Heart right ventricle (tissue), 16 donors: ENCODE data around the gene CORO2A. TPM values are rescaled to one million over a fixed set of nuclear protein-coding genes. Genes with fewer than 3 reads are reported as not detected.
A peak's percentile ranks its signal among the peaks of the same experiment; 100 is the strongest.

ENCODE experiments used
- ATAC-seq, 8 donors: fragments of 200-7000 bp; cut with Tn5 transposase; one replicate each; pipeline ENCODE4 v1.9.1; 2020; ENCODE audit warnings: mild to moderate bottlenecking in 8 of 8, moderate library complexity in 8 of 8, moderate number of reproducible peaks in 1 of 8
- DNase-seq, 2 donors: peaks; one replicate each; pipeline ENCODE4 v3.0.0-alpha.2; 2020
- H3K27ac ChIP-seq, 10 donors: fragments of 200-600 bp; sonication (generic) in 2 of 10; one replicate each; pipeline versions ENCODE4 v1.5.0 to v1.8.0; 2020 to 2022; ENCODE audit warnings: mild to moderate bottlenecking in 3 of 10
- H3K27me3 ChIP-seq, 7 donors: fragments of 200-600 bp; one replicate each; pipeline ENCODE4 v1.8.0; 2021 to 2022; ENCODE audit warnings: mild to moderate bottlenecking in 2 of 7
- H3K36me3 ChIP-seq, 9 donors: fragments of 200-600 bp; sonication (generic) in 1 of 9; one replicate each; pipeline versions ENCODE4 v1.5.0 to v1.8.0; 2020 to 2022; ENCODE audit warnings: mild to moderate bottlenecking in 2 of 9
- H3K4me1 ChIP-seq, 9 donors: fragments of 200-600 bp; sonication (generic) in 1 of 9; one replicate each; pipeline versions ENCODE4 v1.5.0 to v1.8.0; 2020 to 2022; ENCODE audit warnings: mild to moderate bottlenecking in 4 of 9
- H3K4me3 ChIP-seq, 10 donors: fragments of 200-600 bp; sonication (generic) in 2 of 10; one replicate each; pipeline versions ENCODE4 v1.5.0 to v1.8.0; 2020 to 2022; ENCODE audit warnings: mild to moderate bottlenecking in 7 of 10, moderate library complexity in 2 of 10
- H3K9me3 ChIP-seq, 11 donors: fragments of 200-600 bp in 10 of 11; sonication (generic) in 2 of 11; one replicate each; pipeline versions ENCODE4 v1.5.0 to v1.8.0; 2013 to 2022; ENCODE audit warnings: mild to moderate bottlenecking in 2 of 11, control low read depth in 1 of 11, moderate library complexity in 1 of 11
- WGBS, 2 donors: extraction: QIAGEN DNeasy Blood & Tissue Kit; methylation state at CpG; one replicate each; pipeline ENCODE4 v1.1.7; 2013; ENCODE audit warnings: inconsistent platforms in 1 of 2; 5-methylcytosine and 5-hydroxymethylcytosine counted together
- intact Hi-C, 10 donors: fragments of 100-400 bp; cut with DNase I; formaldehyde crosslinking; loops; one replicate each; pipeline versions ENCODE4 v1.11.1 to v1.14.2; 2022
- polyA plus RNA-seq, 2 donors: library from polyadenylated mRNA; stranded (reverse); fragments of 200-250 nt; gene quantifications; one replicate each; pipeline ENCODE4 v1.2.3, GENCODE V29; 2013
- total RNA-seq, 10 donors: library from RNA; stranded (reverse); fragmentation: NEBNext Ultra II Directional in 3 of 10; extraction: Animal tissue kit (Norgen Biotek cat#: 25700) in 3 of 10; gene quantifications; one replicate each; pipeline versions ENCODE4 v1.2.1 to v1.2.4, GENCODE V29; 2021 to 2023
- TF ChIP-seq, protein P1 (sequence below), 9 donors: fragments of 200-600 bp; sonication (generic) in 2 of 9; IDR thresholded peaks; one replicate each; pipeline versions ENCODE4 v1.5.0 to v1.8.0; 2021 to 2022; ENCODE audit warnings: antibody characterized with exemption in 9 of 9, mild to moderate bottlenecking in 5 of 9, moderate library complexity in 1 of 9
- donor health status: Arrhythmogenic right ventricular cardiomyopathy.
- donor health status: ischemic (EF 13 %, LVEDD 7.1; RV severe dilation, severe dysfunction).
- donor health status: healthy with polysubstance abuse.
- donor health status: DM: no; HTN: yes; CAD: no.
- donor health status: DM: no; HTN: no; CAD: no.
- donor health status: ischemic (EF 25% LVEDD 6.9; RV normal size, moderate dysfunction).
- donor health status: ischemic (EF 25% LVEDD 5.7; RV mildly dilated, moderate dysfunction).
- donor health status: healthy.
- donor health status: DM: yes; HTN: yes; CAD: no.
- donor health status: Ischemic cardiomyopathy.
- donor health status: ischemic (EF 35%, LVEDD 5.7; RV mildly dilated, moderate dysfunction).
- donor health status: nonischemic (EF 11% LVEDD 7.7; RV severe dilation, severe dysfunction).
- donor health status: DM: yes; HTN: yes; CAD: no.
- donor health status: PGD.
- donor health status: ischemic (EF 29% LVEDD 5.4; RV normal size, mild dysfunction).
- donor health status: nonischemic (EF 23%, LVEDD 6.1; RV moderate dilation, normal function).

Gene CORO2A
- total and polyA plus RNA-seq, 12 donors: 0.06 to 0.90 (median 0.23) TPM

DNA sequence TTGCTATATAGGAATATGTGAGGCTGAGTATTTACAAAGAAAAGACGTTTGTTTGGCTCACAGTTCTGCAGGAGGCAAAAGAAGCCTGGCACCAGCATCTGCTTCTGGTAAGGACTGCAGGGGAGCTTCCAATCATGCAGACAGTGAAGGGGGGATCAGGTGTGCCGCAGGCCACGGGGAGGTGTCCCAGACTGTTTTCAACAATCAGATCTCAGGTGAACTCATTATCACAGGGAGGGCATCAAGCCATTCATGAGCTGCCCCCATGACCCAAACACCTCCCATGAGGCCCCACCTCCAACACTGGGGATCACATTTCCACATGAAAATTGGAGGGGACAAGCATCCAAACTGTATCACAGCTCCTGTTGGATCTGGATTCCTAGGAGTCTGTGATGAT lies 43.0 kb downstream of the CORO2A start:
- ATAC-seq (no peak), DNase-seq (no peak)
- TF ChIP-seq, protein P1, sequence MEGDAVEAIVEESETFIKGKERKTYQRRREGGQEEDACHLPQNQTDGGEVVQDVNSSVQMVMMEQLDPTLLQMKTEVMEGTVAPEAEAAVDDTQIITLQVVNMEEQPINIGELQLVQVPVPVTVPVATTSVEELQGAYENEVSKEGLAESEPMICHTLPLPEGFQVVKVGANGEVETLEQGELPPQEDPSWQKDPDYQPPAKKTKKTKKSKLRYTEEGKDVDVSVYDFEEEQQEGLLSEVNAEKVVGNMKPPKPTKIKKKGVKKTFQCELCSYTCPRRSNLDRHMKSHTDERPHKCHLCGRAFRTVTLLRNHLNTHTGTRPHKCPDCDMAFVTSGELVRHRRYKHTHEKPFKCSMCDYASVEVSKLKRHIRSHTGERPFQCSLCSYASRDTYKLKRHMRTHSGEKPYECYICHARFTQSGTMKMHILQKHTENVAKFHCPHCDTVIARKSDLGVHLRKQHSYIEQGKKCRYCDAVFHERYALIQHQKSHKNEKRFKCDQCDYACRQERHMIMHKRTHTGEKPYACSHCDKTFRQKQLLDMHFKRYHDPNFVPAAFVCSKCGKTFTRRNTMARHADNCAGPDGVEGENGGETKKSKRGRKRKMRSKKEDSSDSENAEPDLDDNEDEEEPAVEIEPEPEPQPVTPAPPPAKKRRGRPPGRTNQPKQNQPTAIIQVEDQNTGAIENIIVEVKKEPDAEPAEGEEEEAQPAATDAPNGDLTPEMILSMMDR (IDR thresholded peaks at IDR 0.05): no peak
- Histone ChIP-seq H3K9me3 (peaks cover 0 to 13% (median 0%) of the 10 kb centered on the region in 11 donors), H3K4me1 (peaks cover 0 to 12% (median 0%) of the 10 kb centered on the region in 9 donors), H3K36me3 (no peaks in the 10 kb centered on the region), H3K27ac (no peak overlapping the region), H3K4me3 (no peak overlapping the region), H3K27me3 (no peaks in the 10 kb centered on the region)
- 64 to 69% methylated on average over 3 of the region's 3 CpGs for WGBS, 2 donors
- intact Hi-C loops: no loop called here

DNA sequence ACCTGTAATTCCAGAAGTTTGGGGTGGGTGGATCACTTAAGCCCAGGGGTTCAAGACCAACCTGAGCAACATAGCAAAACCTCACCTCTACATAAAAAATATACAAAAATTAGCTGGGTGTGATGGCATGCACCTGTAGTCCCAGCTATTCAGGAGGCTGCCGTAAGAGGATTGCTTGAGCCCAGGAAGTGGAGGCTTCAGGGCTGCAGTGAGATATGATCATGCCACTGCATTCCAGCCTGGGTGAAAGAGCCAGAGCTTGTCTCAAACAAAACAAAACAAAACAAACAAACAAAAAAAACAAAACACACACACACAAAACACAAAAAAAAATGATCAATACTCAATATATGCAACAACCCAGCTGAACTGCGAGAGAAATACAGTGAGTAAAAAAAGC lies 44.0 kb downstream of the CORO2A start:
- TF ChIP-seq, protein P1 (IDR thresholded peaks at IDR 0.05): no peak
- Histone ChIP-seq H3K4me3 (no peak overlapping the region), H3K4me1 (peaks cover 0 to 12% (median 0%) of the 10 kb centered on the region in 9 donors), H3K9me3 (peaks cover 0 to 13% (median 0%) of the 10 kb centered on the region in 11 donors), H3K36me3 (no peaks in the 10 kb centered on the region), H3K27ac (no peak overlapping the region), H3K27me3 (no peaks in the 10 kb centered on the region)
- intact Hi-C loops: no loop called here
- WGBS, 2 donors: 83 to 85% methylated on average over 2 of the region's 2 CpGs
- DNase-seq: no peak
- no peak for ATAC-seq

DNA sequence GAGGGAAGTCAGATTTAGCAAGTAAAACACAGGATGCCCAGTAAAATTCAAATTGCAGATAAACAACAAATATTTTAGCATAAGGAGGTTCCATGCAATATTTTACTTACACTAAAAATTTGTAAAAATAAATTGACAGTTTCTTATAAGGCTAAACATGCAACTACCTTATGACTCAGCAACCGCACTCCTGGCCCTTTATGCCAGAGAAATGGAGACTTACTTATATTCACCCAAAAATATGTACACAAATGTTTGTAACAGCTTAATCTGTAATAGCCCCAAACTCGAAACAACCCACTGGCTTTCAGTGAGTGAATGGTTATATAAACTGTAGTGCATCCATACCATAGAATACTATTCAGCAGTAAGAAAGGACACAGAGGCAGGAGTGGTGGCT lies 44.9 kb downstream of the CORO2A start:
- TF ChIP-seq, protein P1 (IDR thresholded peaks at IDR 0.05): no peak
- intact Hi-C loops: no loop called here
- no peak overlapping the region for H3K4me3 ChIP-seq
- no peaks in the 10 kb centered on the region for H3K27me3 ChIP-seq
- WGBS, 2 donors: 90 to 93% methylated on average over 2 of the region's 2 CpGs
- peaks cover 0 to 13% (median 0%) of the 10 kb centered on the region in 11 donors for H3K9me3 ChIP-seq
- no peak overlapping the region for H3K27ac ChIP-seq
- DNase-seq: no peak
- no peak for ATAC-seq
- H3K4me1 ChIP-seq: peaks cover 0 to 12% (median 0%) of the 10 kb centered on the region in 9 donors
- no peaks in the 10 kb centered on the region for H3K36me3 ChIP-seq

DNA sequence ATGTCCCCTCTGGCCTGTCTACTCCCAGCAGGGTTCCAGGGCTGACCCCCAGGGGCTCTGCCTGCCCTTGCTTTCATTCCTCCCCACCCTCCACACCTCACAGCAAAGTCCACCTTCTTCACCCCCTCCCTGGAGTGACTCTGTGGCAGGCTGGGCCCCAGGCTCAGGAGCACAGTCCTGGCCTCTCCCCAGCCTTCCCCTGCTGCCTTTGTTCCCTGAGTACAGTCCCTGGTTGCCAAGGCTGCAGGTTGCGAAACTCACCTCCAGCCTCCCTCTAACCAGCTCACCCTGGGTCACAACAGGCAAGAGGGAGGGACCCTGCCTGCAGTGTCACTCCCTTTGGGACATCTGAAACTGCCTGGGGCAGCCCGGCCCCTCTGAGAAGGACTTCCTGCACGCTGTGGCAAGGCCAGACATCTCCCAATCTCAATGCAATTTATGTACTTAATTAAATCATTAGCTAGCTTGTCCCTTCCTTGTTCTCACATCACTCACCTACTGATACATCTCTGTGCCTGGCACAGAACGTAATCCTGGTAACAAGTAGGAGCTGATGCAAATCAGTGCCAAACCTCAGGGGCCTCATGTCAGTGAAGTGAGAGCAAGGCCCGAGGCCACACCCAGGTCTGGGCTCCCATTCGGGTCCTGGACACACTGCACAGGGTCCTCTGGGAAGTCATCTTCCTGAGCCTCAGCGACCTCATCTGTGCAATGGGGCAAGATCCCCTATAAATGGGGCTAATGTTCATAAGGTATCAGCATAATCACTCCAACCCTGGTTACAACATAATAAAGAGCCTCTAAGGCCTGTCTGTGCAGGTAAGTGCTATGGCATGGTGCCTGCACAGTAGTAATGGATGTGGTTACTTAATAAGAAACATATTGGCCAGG lies 46.1 kb downstream of the CORO2A start:
- DNase-seq (no peak), ATAC-seq (peak in 2 of 8 donors; percentile 26 to 60)
- intact Hi-C loops: no loop called here
- WGBS, 2 donors: 67 to 80% methylated on average over 7 of the region's 7 CpGs
- Histone ChIP-seq H3K4me3 (no peak overlapping the region), H3K4me1 (peaks cover 0 to 12% (median 0%) of the 10 kb centered on the region in 9 donors), H3K36me3 (no peaks in the 10 kb centered on the region), H3K27ac (no peak overlapping the region), H3K27me3 (no peaks in the 10 kb centered on the region), H3K9me3 (peaks cover 0 to 3% (median 0%) of the 10 kb centered on the region in 11 donors)
- TF ChIP-seq, protein P1 (IDR thresholded peaks at IDR 0.05): no peak
